GM18517 (cell line): ENCODE measurements around the gene FRAT2.
"Not testable (repeated sequence)": the region's sequence is repeated elsewhere in the genome, so short reads cannot be mapped to it uniquely, and the experiment has no call there.

Experiments used
- ATAC-seq: cut with Tn5 transposase; IDR thresholded peaks from one replicate; pipeline ENCODE4 v1.9.1; 2021; ENCODE audit warnings: mild to moderate bottlenecking, moderate library complexity; ENCODE audit not compliant: unreplicated experiment

The FRAT2 gene

GRCh38 chr10:97356918-97357317 lies 22.4 kb upstream of the FRAT2 start:
- no peak for ATAC-seq

GRCh38 chr10:97356318-97356914 lies 21.9 kb upstream of the FRAT2 start:
- ATAC-seq = no peak

- ATAC-seq = no peak
Measured at GRCh38 chr10:97355571-97355975, 21.0 kb upstream of the FRAT2 start.

GRCh38 chr10:97353945-97354344 lies 19.4 kb upstream of the FRAT2 start:
- no peak for ATAC-seq

- ATAC-seq = no peak
Measured at GRCh38 chr10:97349752-97350513, 15.4 kb upstream of the FRAT2 start.

GRCh38 chr10:97347317-97347716 lies 12.8 kb upstream of the FRAT2 start:
- no peak for ATAC-seq

- not testable (repeated sequence) for ATAC-seq
Measured at GRCh38 chr10:97343664-97344063, 9.1 kb upstream of the FRAT2 start.

- no peak for ATAC-seq
Measured at GRCh38 chr10:97341416-97341815, 6.9 kb upstream of the FRAT2 start.

GRCh38 chr10:97338041-97338440 lies 3.5 kb upstream of the FRAT2 start:
- no peak for ATAC-seq

GRCh38 chr10:97336942-97337831 lies 2.7 kb upstream of the FRAT2 start:
- ATAC-seq = no peak

GRCh38 chr10:97336446-97336845 lies 1.9 kb upstream of the FRAT2 start:
- ATAC-seq = no peak

GRCh38 chr10:97336006-97336405 lies 1.5 kb upstream of the FRAT2 start:
- ATAC-seq = no peak

- peak; percentile 28 for ATAC-seq
Measured at GRCh38 chr10:97335188-97335619, 675 bp upstream of the FRAT2 start.

GRCh38 chr10:97333601-97334369 lies 744 bp downstream of the FRAT2 start:
- peak; percentile 22 for ATAC-seq

GRCh38 chr10:97333351-97333600 lies 1.3 kb downstream of the FRAT2 start:
- no peak for ATAC-seq

- no peak for ATAC-seq
Measured at GRCh38 chr10:97332591-97333350, 1.8 kb downstream of the FRAT2 start.

- no peak for ATAC-seq
Measured at GRCh38 chr10:97331153-97331703, 3.3 kb downstream of the FRAT2 start.

- no peak for ATAC-seq
Measured at GRCh38 chr10:97329766-97330165, 4.8 kb downstream of the FRAT2 start.

- no peak for ATAC-seq
Measured at GRCh38 chr10:97328646-97329453, 5.7 kb downstream of the FRAT2 start.
